ENCODE measurements around the gene DPEP3. TPM values are rescaled to one million over a fixed set of nuclear protein-coding genes. Genes with fewer than 3 reads are reported as not detected.
A peak's percentile ranks its signal among the peaks of the same experiment; 100 is the strongest.
"Not testable (repeated sequence)": the region's sequence is repeated elsewhere in the genome, so short reads cannot be mapped to it uniquely, and the experiment has no call there.

The DPEP3 gene
- polyA plus RNA-seq, 5 donors = 0.05 TPM; not detected in 4

- peak; percentile 54 to 60 for DNase-seq
Measured at GRCh38 chr16:67993207-67994039, 13.1 kb upstream of the DPEP3 start.

- no peak for DNase-seq
Measured at GRCh38 chr16:67992661-67993206, 12.4 kb upstream of the DPEP3 start.

GRCh38 chr16:67990018-67990386 lies 9.7 kb upstream of the DPEP3 start:
- DNase-seq = no peak

- no peak for DNase-seq
Measured at GRCh38 chr16:67989322-67990017, 9.2 kb upstream of the DPEP3 start.

- no peak for DNase-seq
Measured at GRCh38 chr16:67988675-67989074, 8.4 kb upstream of the DPEP3 start.

- DNase-seq = no peak
Measured at GRCh38 chr16:67987460-67988160, 7.3 kb upstream of the DPEP3 start.

- no peak for DNase-seq
Measured at GRCh38 chr16:67986949-67987348, 6.7 kb upstream of the DPEP3 start.

GRCh38 chr16:67982011-67982696 lies 1.9 kb upstream of the DPEP3 start:
- DNase-seq = no peak

GRCh38 chr16:67977469-67978227 lies 2.7 kb downstream of the DPEP3 start:
- no peak for DNase-seq

- DNase-seq = no peak
Measured at GRCh38 chr16:67977005-67977404, 3.3 kb downstream of the DPEP3 start.

- no peak for DNase-seq
Measured at GRCh38 chr16:67976205-67976604, 4.1 kb downstream of the DPEP3 start.

- DNase-seq = no peak
Measured at GRCh38 chr16:67975321-67976105, 4.8 kb downstream of the DPEP3 start.

- DNase-seq = not testable (repeated sequence)
Measured at GRCh38 chr16:67972285-67972684, 8.0 kb downstream of the DPEP3 start.

- DNase-seq = no peak
Measured at GRCh38 chr16:67971111-67971510, 9.2 kb downstream of the DPEP3 start.

- DNase-seq = no peak
Measured at GRCh38 chr16:67969254-67970039, 10.9 kb downstream of the DPEP3 start.

GRCh38 chr16:67968400-67969253 lies 11.7 kb downstream of the DPEP3 start, which contains the start of gene SLC12A4:
Gene SLC12A4 (minus strand): TSS chr16:67968637. CDS start chr16:67968553, 84 bp downstream.
- peak; percentile 90 for DNase-seq

- DNase-seq = peak in 1 of 2 donors; percentile 38
Measured at GRCh38 chr16:67967958-67968399, 12.3 kb downstream of the DPEP3 start.

Data from right lung (tissue), 5 donors.